Astrocyte of the cerebellum (primary cell): ENCODE measurements around the gene NKAIN1.
"Not testable (repeated sequence)": the region's sequence is repeated elsewhere in the genome, so short reads cannot be mapped to it uniquely, and the experiment has no call there.

Experiments used
- DNase-seq: peaks from one replicate; pipeline ENCODE4 v3.0.0-alpha.2; 2011; ENCODE audit warnings: low read depth
- H3K4me3 ChIP-seq: 2 replicates; pipeline ENCODE4 v1.5.1; 2011; ENCODE audit warnings: mild to moderate bottlenecking, low read depth, low read length, moderate library complexity
- CTCF ChIP-seq: IDR thresholded peaks from 2 replicates; pipeline ENCODE4 v1.5.1; 2012; ENCODE audit warnings: low read length, low read depth, moderate library complexity, mild to moderate bottlenecking; ENCODE audit errors: missing control alignments
- in situ Hi-C: cut with HindIII; loops from 2 replicates; pipeline ENCODE4 v1.10.0; 2017; ENCODE audit warnings: low sequenced_read_pairs

NKAIN1 gene

GRCh38 chr1:31196685-31197084 is 43.0 kb downstream of the NKAIN1 start:
- H3K4me3 ChIP-seq, result no peak overlapping the region
- in situ Hi-C loops, result loop anchor here (10.0 kb wide), 1 partner anchor 348 kb away; no protein-coding TSS in a partner anchor
- no peak for TF ChIP-seq CTCF
- DNase-seq, result no peak

DNA sequence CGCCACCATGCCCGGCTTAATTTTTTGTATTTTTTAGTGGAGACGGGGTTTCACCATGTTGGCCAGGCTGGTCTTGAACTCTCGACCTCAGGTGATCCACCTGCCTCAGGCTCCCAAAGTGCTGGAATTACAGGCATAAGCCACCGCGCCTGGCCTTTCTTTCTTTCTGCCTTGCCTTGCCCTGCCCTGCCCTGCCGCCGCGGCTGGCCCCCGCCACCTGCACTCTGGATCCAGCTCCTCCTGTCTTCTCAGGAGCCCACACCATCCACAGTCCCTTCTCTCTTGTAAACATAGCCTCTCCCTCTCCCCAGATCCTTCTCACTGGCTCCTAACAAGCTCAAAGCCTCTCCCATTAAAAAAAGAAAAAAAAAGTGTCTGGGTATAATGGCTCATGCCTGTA is 44.4 kb downstream of the NKAIN1 start:
- DNase-seq, H3K4me3 ChIP-seq: not testable (repeated sequence)
- in situ Hi-C loops, result loop anchor here (10.0 kb wide), 1 partner anchor 350 kb away; no protein-coding TSS in a partner anchor

DNA sequence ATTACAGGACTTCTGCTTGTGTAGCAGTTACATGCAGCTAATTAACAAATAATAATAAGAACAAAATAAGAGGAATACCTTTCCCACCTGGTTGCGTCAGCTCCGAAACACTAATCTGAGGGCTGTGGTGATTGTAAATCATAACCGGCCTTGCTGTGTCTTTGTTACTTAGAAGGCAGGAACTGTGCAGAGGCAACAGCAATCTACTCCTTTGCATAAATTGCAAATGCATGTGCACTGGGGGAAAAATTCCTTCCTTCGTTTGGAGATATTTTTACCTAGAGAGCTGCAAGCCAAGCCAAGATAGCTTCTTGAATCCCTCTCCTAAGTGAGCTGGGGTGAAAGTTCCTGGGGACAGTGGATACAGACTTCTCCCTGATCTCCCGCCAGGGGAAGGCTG is 46.0 kb downstream of the NKAIN1 start:
- TF ChIP-seq CTCF, result no peak
- DNase-seq, result no peak
- H3K4me3 ChIP-seq, result no peak overlapping the region
- in situ Hi-C loops, result loop anchor here (10.0 kb wide), 1 partner anchor 351 kb away; no protein-coding TSS in a partner anchor

DNA sequence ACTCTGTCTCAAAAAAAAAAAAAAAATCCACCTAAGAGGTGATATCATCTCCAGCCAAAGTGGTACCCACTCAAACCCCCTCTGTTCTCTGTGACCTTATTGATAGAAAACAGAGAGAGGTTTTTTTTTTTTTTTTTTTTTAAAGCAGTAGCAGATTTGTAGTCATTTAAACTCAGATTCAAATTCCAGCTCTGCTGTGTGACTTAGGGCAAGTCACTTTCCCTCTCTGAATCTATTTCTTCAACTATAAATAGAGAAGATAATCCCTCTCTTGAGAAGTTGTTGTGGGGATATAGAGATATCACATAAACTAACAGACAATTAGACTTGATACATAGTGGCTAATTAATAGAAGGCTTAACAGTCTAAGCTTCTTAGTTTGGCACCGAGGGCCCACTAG is 48.4 kb downstream of the NKAIN1 start:
- DNase-seq, result no peak
- TF ChIP-seq CTCF, result no peak
- no peak overlapping the region for H3K4me3 ChIP-seq
- in situ Hi-C loops, result loop anchor here (10.0 kb wide), 1 partner anchor 354 kb away; no protein-coding TSS in a partner anchor

GRCh38 chr1:31189696-31190674 is 49.7 kb downstream of the NKAIN1 start:
- no peak for TF ChIP-seq CTCF

DNA sequence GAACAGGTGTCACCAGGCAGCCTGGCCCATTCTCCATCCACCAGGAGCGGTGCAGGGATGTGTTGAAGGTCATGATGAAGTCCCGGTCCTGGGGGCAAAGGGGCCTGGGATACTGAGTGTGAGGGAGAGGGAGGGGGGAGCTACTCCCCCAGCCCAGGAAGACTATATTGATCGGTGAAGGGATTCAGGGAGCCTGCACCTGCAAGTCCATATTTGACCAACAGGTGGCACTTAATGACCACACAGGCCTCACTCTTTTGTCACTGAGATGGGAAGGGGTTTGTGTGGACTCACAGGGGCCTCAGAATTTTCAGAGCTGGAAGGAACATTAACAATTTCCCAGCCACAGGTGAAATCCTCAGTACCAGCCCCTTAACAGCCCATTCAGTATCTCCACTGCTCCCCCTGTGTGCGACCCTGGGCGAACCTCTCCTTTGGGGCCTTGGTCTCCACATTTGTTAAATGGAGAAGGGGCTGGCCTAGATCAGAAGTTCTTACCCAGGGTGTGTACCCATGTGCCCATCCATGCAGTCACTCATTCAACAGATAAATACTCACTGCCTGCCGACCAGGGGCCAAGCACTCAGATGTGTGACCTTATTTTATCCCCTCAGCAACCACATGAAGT is 55.6 kb downstream of the NKAIN1 start:
- peak; percentile 20 for DNase-seq
- in situ Hi-C loops, result no loop called here
- peak; percentile 89 for TF ChIP-seq CTCF
- H3K4me3 ChIP-seq, result no peak overlapping the region

More at GRCh38 chr1:31189696-31190674, 49.7 kb downstream of the NKAIN1 start:
- in situ Hi-C loops, result loop anchor here (10.0 kb wide), 1 partner anchor 355 kb away; no protein-coding TSS in a partner anchor
- DNase-seq, result no peak
- no peak overlapping the region for H3K4me3 ChIP-seq
